GM23338 (cell line): ENCODE results near the gene CABP4. TPM values are rescaled to one million over a fixed set of nuclear protein-coding genes. Genes with fewer than 3 reads are reported as not detected.

ENCODE experiments used
- ATAC-seq: fragments of 200-7000 bp; cut with Tn5 transposase; 3 replicates; pipeline ENCODE4 v1.9.1; 2020
- DNase-seq: peaks from one replicate; pipeline ENCODE4 v3.0.0-alpha.2; 2015; ENCODE audit warnings: low spot score
- H2AFZ ChIP-seq: fragments of 200-600 bp; sonication (generic); 2 replicates; pipeline ENCODE4 v1.8.0; 2016; ENCODE audit warnings: antibody characterized with exemption, mild to moderate bottlenecking, moderate library complexity
- H3F3A ChIP-seq: fragments of 200-600 bp; sonication (generic); replicated peaks from 2 replicates; pipeline ENCODE4 v1.8.0; 2017; ENCODE audit warnings: antibody characterized with exemption, mixed run types, low read depth
- H3K27ac ChIP-seq: fragments of 200-600 bp; sonication (generic); 2 replicates; pipeline ENCODE4 v1.6.1; 2016; ENCODE audit warnings: low read depth
- H3K27me3 ChIP-seq: fragments of 200-600 bp; sonication (generic); 2 replicates; pipeline ENCODE4 v1.8.0; 2016; ENCODE audit warnings: mild to moderate bottlenecking, mixed run types, moderate library complexity; ENCODE audit not compliant: insufficient read depth
- H3K36me3 ChIP-seq: fragments of 200-600 bp; sonication (generic); 2 replicates; pipeline ENCODE4 v1.8.0; 2016; ENCODE audit warnings: mild to moderate bottlenecking; ENCODE audit not compliant: insufficient read depth
- H3K4me1 ChIP-seq: fragments of 200-600 bp; sonication (generic); 2 replicates; pipeline ENCODE4 v1.8.0; 2016; ENCODE audit warnings: mild to moderate bottlenecking, moderate library complexity; ENCODE audit not compliant: insufficient read depth
- H3K4me2 ChIP-seq: fragments of 200-600 bp; sonication (generic); 2 replicates; pipeline ENCODE4 v1.7.1; 2017; ENCODE audit warnings: mixed run types
- H3K4me3 ChIP-seq: fragments of 200-600 bp; sonication (generic); 2 replicates; pipeline ENCODE4 v1.6.1; 2016; ENCODE audit warnings: mixed run types
- H3K79me2 ChIP-seq: fragments of 200-600 bp; sonication (generic); replicated peaks from 2 replicates; pipeline ENCODE4 v1.8.0; 2017; ENCODE audit warnings: mild to moderate bottlenecking; ENCODE audit not compliant: insufficient read depth
- H3K9me2 ChIP-seq: fragments of 200-600 bp; sonication (generic); 2 replicates; pipeline ENCODE4 v1.8.0; 2017; ENCODE audit not compliant: insufficient read depth
- H4K20me1 ChIP-seq: fragments of 200-600 bp; sonication (generic); replicated peaks from 2 replicates; pipeline ENCODE4 v1.8.0; 2017; ENCODE audit warnings: mild to moderate bottlenecking; ENCODE audit not compliant: insufficient read depth
- H3K27ac Mint-ChIP-seq: 2 replicates; pipeline ENCODE4 v1.8.0; 2020; ENCODE audit warnings: inconsistent platforms, mild to moderate bottlenecking, moderate library complexity, mixed read lengths
- H3K27me3 Mint-ChIP-seq: 3 replicates; pipeline ENCODE4 v1.8.0; 2022; ENCODE audit warnings: low read depth, mild to moderate bottlenecking, moderate library complexity, mixed read lengths, inconsistent platforms; ENCODE audit not compliant: insufficient read depth, poor library complexity
- H3K36me3 Mint-ChIP-seq: 3 replicates; pipeline ENCODE4 v1.8.0; 2021; ENCODE audit warnings: low read depth, mild to moderate bottlenecking, inconsistent platforms, moderate library complexity, mixed read lengths
- H3K4me1 Mint-ChIP-seq: 3 replicates; pipeline ENCODE4 v1.8.0; 2020; ENCODE audit warnings: mild to moderate bottlenecking, inconsistent platforms, mixed read lengths
- H3K4me3 Mint-ChIP-seq: 3 replicates; pipeline ENCODE4 v1.8.0; 2021; ENCODE audit warnings: moderate library complexity, mild to moderate bottlenecking, inconsistent platforms, mixed read lengths
- H3K9me3 Mint-ChIP-seq: 3 replicates; pipeline ENCODE4 v1.8.0; 2020; ENCODE audit warnings: moderate library complexity, mild to moderate bottlenecking, inconsistent platforms, mixed read lengths
- CREB1 ChIP-seq: fragments of 250-450 bp; sonication (Bioruptor Pico); IDR thresholded peaks from 2 replicates; pipeline ENCODE4 v1.5.0; 2020; ENCODE audit warnings: low read depth, mild to moderate bottlenecking, moderate library complexity
- CTCF ChIP-seq, 2 experiments: fragments of 200-600 bp in 1 of 2; sonication (generic) in 1 of 2; conservative IDR thresholded peaks; 2 replicates each; pipeline versions ENCODE4 v1.5.1 to v1.6.1; 2016 to 2017; ENCODE audit warnings: antibody characterized with exemption in 2 of 2, low read depth in 2 of 2, mild to moderate bottlenecking in 2 of 2, moderate library complexity in 1 of 2
- ETS1 ChIP-seq: IDR thresholded peaks from 2 replicates; pipeline ENCODE4 v1.6.1; 2016; ENCODE audit warnings: antibody characterized with exemption
- EZH2 ChIP-seq: fragments of 200-600 bp; sonication (generic); IDR thresholded peaks from one replicate; pipeline ENCODE4 v1.8.0; 2017; ENCODE audit warnings: antibody characterized with exemption, mild to moderate bottlenecking, low read depth; ENCODE audit not compliant: unreplicated experiment
- EZH2phosphoT487 ChIP-seq: fragments of 200-600 bp; sonication (generic); IDR thresholded peaks from one replicate; pipeline ENCODE4 v1.8.1; 2018; ENCODE audit warnings: antibody characterized with exemption; ENCODE audit not compliant: unreplicated experiment
- JUNB ChIP-seq: IDR thresholded peaks from one replicate; pipeline ENCODE4 v1.6.1; 2016; ENCODE audit warnings: antibody characterized with exemption; ENCODE audit not compliant: unreplicated experiment
- NANOG ChIP-seq: IDR thresholded peaks from 2 replicates; pipeline ENCODE4 v1.6.1; 2016; ENCODE audit warnings: antibody characterized with exemption, borderline replicate concordance
- POLR2AphosphoS5 ChIP-seq: IDR thresholded peaks from 2 replicates; pipeline ENCODE4 v1.6.1; 2016; ENCODE audit warnings: antibody characterized with exemption, low read depth
- STAT1 ChIP-seq: IDR thresholded peaks from one replicate; pipeline ENCODE4 v1.6.1; 2016; ENCODE audit warnings: antibody characterized with exemption; ENCODE audit not compliant: unreplicated experiment
- ZNF114 ChIP-seq: fragments of 250-450 bp; sonication (Bioruptor Pico); IDR thresholded peaks from 2 replicates; pipeline ENCODE4 v1.5.0; 2020; ENCODE audit warnings: mild to moderate bottlenecking, moderate library complexity
- ZNF331 ChIP-seq: fragments of 250-450 bp; sonication (Bioruptor Pico); IDR thresholded peaks from 2 replicates; pipeline ENCODE4 v1.5.0; 2020; ENCODE audit warnings: low read depth, mild to moderate bottlenecking, moderate library complexity
- polyA plus RNA-seq: library from polyadenylated mRNA; unstranded; fragments of >200 nt; fragmentation: Nextera tagmentation; extraction: Ambion mirVana; gene quantifications from 2 replicates; pipeline ENCODE4 v1.2.1, GENCODE V29; 2016
- total RNA-seq: library from RNA; depleted of rRNA; stranded (reverse); fragments of >200 nt; shearing (Covaris generic); gene quantifications from 2 replicates; pipeline ENCODE4 v1.2.3, GENCODE V29; 2014
- TF ChIP-seq, protein P1 (sequence below): IDR thresholded peaks from one replicate; pipeline ENCODE4 v1.6.1; 2018; ENCODE audit warnings: antibody characterized with exemption; ENCODE audit not compliant: unreplicated experiment
- TF ChIP-seq, protein P2 (sequence below): fragments of 250-450 bp; sonication (Bioruptor Pico); IDR thresholded peaks from 2 replicates; pipeline ENCODE4 v1.5.0; 2020; ENCODE audit warnings: mild to moderate bottlenecking, moderate library complexity

Gene CABP4
- total and polyA plus RNA-seq, 2 experiments from 2014 or later, result 0.28 TPM; not detected in 1

DNA sequence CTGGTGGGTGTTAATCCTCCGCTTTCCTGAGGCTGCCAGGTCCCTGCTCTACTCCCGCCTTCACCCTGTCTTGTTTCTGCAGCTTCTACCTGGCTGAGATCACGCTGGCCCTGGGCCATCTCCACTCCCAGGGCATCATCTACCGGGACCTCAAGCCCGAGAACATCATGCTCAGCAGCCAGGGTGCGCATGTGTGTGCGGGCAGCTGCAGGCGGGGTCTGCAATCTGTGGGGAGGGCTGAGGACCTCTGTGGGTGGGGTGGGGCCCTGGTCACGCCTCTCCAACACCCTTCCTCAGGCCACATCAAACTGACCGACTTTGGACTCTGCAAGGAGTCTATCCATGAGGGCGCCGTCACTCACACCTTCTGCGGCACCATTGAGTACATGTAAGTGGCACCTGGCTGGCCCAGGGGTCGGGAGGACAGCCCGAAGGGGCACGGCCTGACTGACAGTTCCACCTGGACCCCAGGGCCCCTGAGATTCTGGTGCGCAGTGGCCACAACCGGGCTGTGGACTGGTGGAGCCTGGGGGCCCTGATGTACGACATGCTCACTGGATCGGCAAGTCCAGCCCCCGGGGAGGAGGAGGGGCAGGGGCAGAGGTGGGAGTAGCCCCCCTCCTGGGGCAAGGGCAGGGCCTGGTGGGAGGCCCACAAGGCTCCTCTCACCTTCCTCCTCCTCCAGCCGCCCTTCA lies 22.4 kb upstream of the CABP4 start:
- Histone ChIP-seq H3K27ac (no peak overlapping the region), H3K27me3 (no peaks in the 10 kb centered on the region), H2AFZ (no peak overlapping the region), H3K9me2 (no peaks in the 10 kb centered on the region), H3K4me1 (peaks cover 12% of the 10 kb centered on the region), H3K4me2 (no peak overlapping the region), H3K4me3 (no peak overlapping the region), H3K79me2 (peaks cover 11% of the 10 kb centered on the region), H4K20me1 (no peaks in the 10 kb centered on the region), H3K36me3 (0 out of 2 replicates have a peak, but pooled peaks cover 1% of the 10 kb centered on the region), H3F3A (peaks cover 6% of the 10 kb centered on the region; the same call in 1 of the 2 replicates)
- no peak for DNase-seq
- ATAC-seq, result no peak
- Mint-ChIP-seq H3K27me3 (peaks cover 11% of the 10 kb centered on the region), H3K9me3 (no peaks in the 10 kb centered on the region; the same call in 2 of the 3 replicates), H3K36me3 (peaks cover 22% of the 10 kb centered on the region), H3K4me3 (no peak overlapping the region), H3K27ac (no peak overlapping the region), H3K4me1 (peaks cover 15% of the 10 kb centered on the region)
- TF ChIP-seq, protein P1, sequence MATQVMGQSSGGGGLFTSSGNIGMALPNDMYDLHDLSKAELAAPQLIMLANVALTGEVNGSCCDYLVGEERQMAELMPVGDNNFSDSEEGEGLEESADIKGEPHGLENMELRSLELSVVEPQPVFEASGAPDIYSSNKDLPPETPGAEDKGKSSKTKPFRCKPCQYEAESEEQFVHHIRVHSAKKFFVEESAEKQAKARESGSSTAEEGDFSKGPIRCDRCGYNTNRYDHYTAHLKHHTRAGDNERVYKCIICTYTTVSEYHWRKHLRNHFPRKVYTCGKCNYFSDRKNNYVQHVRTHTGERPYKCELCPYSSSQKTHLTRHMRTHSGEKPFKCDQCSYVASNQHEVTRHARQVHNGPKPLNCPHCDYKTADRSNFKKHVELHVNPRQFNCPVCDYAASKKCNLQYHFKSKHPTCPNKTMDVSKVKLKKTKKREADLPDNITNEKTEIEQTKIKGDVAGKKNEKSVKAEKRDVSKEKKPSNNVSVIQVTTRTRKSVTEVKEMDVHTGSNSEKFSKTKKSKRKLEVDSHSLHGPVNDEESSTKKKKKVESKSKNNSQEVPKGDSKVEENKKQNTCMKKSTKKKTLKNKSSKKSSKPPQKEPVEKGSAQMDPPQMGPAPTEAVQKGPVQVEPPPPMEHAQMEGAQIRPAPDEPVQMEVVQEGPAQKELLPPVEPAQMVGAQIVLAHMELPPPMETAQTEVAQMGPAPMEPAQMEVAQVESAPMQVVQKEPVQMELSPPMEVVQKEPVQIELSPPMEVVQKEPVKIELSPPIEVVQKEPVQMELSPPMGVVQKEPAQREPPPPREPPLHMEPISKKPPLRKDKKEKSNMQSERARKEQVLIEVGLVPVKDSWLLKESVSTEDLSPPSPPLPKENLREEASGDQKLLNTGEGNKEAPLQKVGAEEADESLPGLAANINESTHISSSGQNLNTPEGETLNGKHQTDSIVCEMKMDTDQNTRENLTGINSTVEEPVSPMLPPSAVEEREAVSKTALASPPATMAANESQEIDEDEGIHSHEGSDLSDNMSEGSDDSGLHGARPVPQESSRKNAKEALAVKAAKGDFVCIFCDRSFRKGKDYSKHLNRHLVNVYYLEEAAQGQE, result no peak
- TF ChIP-seq POLR2AphosphoS5, result no peak
- TF ChIP-seq CTCF (conservative IDR thresholded peaks at IDR 0.05; ENCODE audit: low read depth in 2 of 2), result no peak
- TF ChIP-seq ZNF114 (CRISPR knock-in tag), result no peak
- no peak for TF ChIP-seq EZH2phosphoT487
- TF ChIP-seq NANOG, result no peak
- no peak for TF ChIP-seq ZNF331 (CRISPR knock-in tag)
- no peak for TF ChIP-seq JUNB
- TF ChIP-seq, protein P2, sequence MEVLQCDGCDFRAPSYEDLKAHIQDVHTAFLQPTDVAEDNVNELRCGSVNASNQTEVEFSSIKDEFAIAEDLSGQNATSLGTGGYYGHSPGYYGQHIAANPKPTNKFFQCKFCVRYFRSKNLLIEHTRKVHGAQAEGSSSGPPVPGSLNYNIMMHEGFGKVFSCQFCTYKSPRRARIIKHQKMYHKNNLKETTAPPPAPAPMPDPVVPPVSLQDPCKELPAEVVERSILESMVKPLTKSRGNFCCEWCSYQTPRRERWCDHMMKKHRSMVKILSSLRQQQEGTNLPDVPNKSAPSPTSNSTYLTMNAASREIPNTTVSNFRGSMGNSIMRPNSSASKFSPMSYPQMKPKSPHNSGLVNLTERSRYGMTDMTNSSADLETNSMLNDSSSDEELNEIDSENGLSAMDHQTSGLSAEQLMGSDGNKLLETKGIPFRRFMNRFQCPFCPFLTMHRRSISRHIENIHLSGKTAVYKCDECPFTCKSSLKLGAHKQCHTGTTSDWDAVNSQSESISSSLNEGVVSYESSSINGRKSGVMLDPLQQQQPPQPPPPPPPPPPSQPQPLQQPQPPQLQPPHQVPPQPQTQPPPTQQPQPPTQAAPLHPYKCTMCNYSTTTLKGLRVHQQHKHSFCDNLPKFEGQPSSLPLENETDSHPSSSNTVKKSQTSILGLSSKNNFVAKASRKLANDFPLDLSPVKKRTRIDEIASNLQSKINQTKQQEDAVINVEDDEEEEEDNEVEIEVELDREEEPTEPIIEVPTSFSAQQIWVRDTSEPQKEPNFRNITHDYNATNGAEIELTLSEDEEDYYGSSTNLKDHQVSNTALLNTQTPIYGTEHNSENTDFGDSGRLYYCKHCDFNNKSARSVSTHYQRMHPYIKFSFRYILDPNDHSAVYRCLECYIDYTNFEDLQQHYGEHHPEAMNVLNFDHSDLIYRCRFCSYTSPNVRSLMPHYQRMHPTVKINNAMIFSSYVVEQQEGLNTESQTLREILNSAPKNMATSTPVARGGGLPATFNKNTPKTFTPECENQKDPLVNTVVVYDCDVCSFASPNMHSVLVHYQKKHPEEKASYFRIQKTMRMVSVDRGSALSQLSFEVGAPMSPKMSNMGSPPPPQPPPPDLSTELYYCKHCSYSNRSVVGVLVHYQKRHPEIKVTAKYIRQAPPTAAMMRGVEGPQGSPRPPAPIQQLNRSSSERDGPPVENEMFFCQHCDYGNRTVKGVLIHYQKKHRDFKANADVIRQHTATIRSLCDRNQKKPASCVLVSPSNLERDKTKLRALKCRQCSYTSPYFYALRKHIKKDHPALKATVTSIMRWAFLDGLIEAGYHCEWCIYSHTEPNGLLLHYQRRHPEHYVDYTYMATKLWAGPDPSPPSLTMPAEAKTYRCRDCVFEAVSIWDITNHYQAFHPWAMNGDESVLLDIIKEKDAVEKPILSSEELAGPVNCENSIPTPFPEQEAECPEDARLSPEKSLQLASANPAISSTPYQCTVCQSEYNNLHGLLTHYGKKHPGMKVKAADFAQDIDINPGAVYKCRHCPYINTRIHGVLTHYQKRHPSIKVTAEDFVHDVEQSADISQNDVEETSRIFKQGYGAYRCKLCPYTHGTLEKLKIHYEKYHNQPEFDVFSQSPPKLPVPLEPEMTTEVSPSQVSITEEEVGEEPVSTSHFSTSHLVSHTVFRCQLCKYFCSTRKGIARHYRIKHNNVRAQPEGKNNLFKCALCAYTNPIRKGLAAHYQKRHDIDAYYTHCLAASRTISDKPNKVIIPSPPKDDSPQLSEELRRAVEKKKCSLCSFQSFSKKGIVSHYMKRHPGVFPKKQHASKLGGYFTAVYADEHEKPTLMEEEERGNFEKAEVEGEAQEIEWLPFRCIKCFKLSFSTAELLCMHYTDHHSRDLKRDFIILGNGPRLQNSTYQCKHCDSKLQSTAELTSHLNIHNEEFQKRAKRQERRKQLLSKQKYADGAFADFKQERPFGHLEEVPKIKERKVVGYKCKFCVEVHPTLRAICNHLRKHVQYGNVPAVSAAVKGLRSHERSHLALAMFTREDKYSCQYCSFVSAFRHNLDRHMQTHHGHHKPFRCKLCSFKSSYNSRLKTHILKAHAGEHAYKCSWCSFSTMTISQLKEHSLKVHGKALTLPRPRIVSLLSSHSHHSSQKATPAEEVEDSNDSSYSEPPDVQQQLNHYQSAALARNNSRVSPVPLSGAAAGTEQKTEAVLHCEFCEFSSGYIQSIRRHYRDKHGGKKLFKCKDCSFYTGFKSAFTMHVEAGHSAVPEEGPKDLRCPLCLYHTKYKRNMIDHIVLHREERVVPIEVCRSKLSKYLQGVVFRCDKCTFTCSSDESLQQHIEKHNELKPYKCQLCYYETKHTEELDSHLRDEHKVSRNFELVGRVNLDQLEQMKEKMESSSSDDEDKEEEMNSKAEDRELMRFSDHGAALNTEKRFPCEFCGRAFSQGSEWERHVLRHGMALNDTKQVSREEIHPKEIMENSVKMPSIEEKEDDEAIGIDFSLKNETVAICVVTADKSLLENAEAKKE (CRISPR knock-in tag), result no peak
- no peak for TF ChIP-seq CREB1
- no peak for TF ChIP-seq EZH2
- no peak for TF ChIP-seq ETS1
- no peak for TF ChIP-seq STAT1
